Measurements from ENCODE around the gene KCNRG.
"Not testable (repeated sequence)": the region's sequence is repeated elsewhere in the genome, so short reads cannot be mapped to it uniquely, and the experiment has no call there.

Gene KCNRG

GRCh38 chr13:50015258-50015657, at the start of gene KCNRG:
KCNRG (plus strand) TSS chr13:50015444; CDS start chr13:50015494, 50 bp downstream.
- DNase-seq (ENCODE audit: low spot score): no peak

- no peak for DNase-seq (ENCODE audit: low spot score)
Measured at GRCh38 chr13:49967456-49967855, 47.8 kb upstream of the KCNRG start.

- no peak for DNase-seq (ENCODE audit: low spot score)
Measured at GRCh38 chr13:49972709-49973108, 42.5 kb upstream of the KCNRG start.

GRCh38 chr13:49975826-49976225, 39.4 kb upstream of the KCNRG start:
- DNase-seq (ENCODE audit: low spot score): no peak

GRCh38 chr13:49976314-49977258, 38.7 kb upstream of the KCNRG start:
- DNase-seq (ENCODE audit: low spot score): peak; percentile 67

GRCh38 chr13:49977992-49978391, 37.3 kb upstream of the KCNRG start:
- no peak for DNase-seq (ENCODE audit: low spot score)

GRCh38 chr13:49980266-49980665, 35.0 kb upstream of the KCNRG start:
- DNase-seq (ENCODE audit: low spot score): no peak

GRCh38 chr13:49985129-49985528, 30.1 kb upstream of the KCNRG start:
- no peak for DNase-seq (ENCODE audit: low spot score)

GRCh38 chr13:49986471-49986870, 28.8 kb upstream of the KCNRG start:
- DNase-seq (ENCODE audit: low spot score): no peak

GRCh38 chr13:49990612-49991011, 24.6 kb upstream of the KCNRG start:
- DNase-seq (ENCODE audit: low spot score): not testable (repeated sequence)

- DNase-seq (ENCODE audit: low spot score): no peak
Measured at GRCh38 chr13:49993111-49993510, 22.1 kb upstream of the KCNRG start.

- no peak for DNase-seq (ENCODE audit: low spot score)
Measured at GRCh38 chr13:49993666-49994065, 21.6 kb upstream of the KCNRG start.

GRCh38 chr13:49995625-49996101, 19.6 kb upstream of the KCNRG start:
- DNase-seq (ENCODE audit: low spot score): no peak

GRCh38 chr13:49996161-49996915, 18.9 kb upstream of the KCNRG start:
- peak; percentile 88 for DNase-seq (ENCODE audit: low spot score)

GRCh38 chr13:49996951-49997895, 18.0 kb upstream of the KCNRG start, which contains the start of gene TRIM13:
TRIM13 (plus strand) TSS chr13:49997042; CDS start chr13:50011941, 14,899 bp downstream.
- DNase-seq (ENCODE audit: low spot score): peak; percentile 90

GRCh38 chr13:49997955-49998354, 17.3 kb upstream of the KCNRG start:
- peak; percentile 43 for DNase-seq (ENCODE audit: low spot score)

- no peak for DNase-seq (ENCODE audit: low spot score)
Measured at GRCh38 chr13:49998714-49999624, 16.3 kb upstream of the KCNRG start.

GRCh38 chr13:50001287-50001686, 14.0 kb upstream of the KCNRG start:
- no peak for DNase-seq (ENCODE audit: low spot score)

- no peak for DNase-seq (ENCODE audit: low spot score)
Measured at GRCh38 chr13:50006426-50007135, 8.7 kb upstream of the KCNRG start.

- no peak for DNase-seq (ENCODE audit: low spot score)
Measured at GRCh38 chr13:50011461-50011860, 3.8 kb upstream of the KCNRG start.

All from RKO (cell line).